Activated naive CD4-positive, alpha-beta T cell treated with anti-CD3 and anti-CD28 coated beads, Interleukin-2, amount 10 ng/mL, durations not matched to agents 7 days and 5 days (primary cell): ENCODE measurements around the gene GTF3A.

Source experiments
- CTCF ChIA-PET: fragments of 350-600 bp; sonication (Branson Sonifier 250); formaldehyde crosslinking; loops from one replicate; lab custom pipeline; 2021; ENCODE audit warnings: antibody characterized with exemption; lab: Charles Lee
- DNase-seq: peaks from one replicate; pipeline ENCODE4 v3.0.0-alpha.2; 2020
- H3K27ac Mint-ChIP-seq: one replicate; pipeline ENCODE4 v1.8.0; 2021; ENCODE audit warnings: mild to moderate bottlenecking, moderate library complexity, mixed read lengths
- H3K27me3 Mint-ChIP-seq: one replicate; pipeline ENCODE4 v1.8.0; 2021; ENCODE audit warnings: mild to moderate bottlenecking, mixed read lengths
- H3K36me3 Mint-ChIP-seq: one replicate; pipeline ENCODE4 v1.8.0; 2021; ENCODE audit warnings: mixed read lengths
- H3K4me1 Mint-ChIP-seq: one replicate; pipeline ENCODE4 v1.8.0; 2021; ENCODE audit warnings: mixed read lengths
- H3K4me3 Mint-ChIP-seq: one replicate; pipeline ENCODE4 v1.8.0; 2021; ENCODE audit warnings: mild to moderate bottlenecking, moderate library complexity, mixed read lengths
- H3K9me3 Mint-ChIP-seq: one replicate; pipeline ENCODE4 v1.8.0; 2021; ENCODE audit warnings: mixed read lengths

Gene GTF3A

DNA sequence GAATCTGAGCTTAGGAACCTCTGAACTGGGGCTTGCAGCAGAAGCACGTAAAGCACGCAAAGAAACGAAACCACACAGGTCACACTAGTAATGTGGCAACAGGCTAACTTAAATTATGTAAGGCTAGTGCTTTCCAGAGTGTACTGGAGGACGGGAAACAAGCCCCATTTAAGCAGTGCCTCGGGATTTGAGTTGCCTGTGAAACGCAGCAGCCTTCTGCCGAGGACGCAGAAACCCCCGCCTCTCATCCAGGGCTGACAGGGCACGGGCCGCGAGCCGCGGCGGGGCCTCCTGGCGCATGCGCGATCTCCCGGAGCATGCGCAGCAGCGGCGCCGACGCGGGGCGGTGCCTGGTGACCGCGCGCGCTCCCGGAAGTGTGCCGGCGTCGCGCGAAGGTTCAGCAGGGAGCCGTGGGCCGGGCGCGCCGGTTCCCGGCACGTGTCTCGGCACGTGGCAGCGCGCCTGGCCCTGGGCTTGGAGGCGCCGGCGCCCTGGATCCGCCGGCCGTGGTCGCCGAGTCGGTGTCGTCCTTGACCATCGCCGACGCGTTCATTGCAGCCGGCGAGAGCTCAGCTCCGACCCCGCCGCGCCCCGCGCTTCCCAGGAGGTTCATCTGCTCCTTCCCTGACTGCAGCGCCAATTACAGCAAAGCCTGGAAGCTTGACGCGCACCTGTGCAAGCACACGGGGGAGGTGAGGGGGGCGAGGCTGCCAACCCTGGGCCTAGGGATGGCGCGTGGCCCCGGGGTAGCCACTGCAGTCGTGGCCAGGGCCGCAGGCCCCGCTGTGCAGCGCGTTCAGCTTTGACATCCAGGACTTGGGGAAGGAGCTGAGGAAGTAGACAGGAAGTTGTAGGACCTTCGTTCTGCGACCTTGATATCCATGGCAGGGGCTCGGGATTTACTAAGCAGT lies at the start of gene GTF3A:
Gene GTF3A (plus strand): TSS at position 374 of the 912 bp plus-strand sequence.
- DNase-seq = peak; percentile 88
- peaks cover 41% of the 10 kb centered on the region for H3K4me1 Mint-ChIP-seq
- peaks cover 33% of the 10 kb centered on the region for H3K36me3 Mint-ChIP-seq
- peak within 1 kb of the TSS; percentile 97 for H3K27ac Mint-ChIP-seq
- peak within 1 kb of the TSS; percentile 79 for H3K4me3 Mint-ChIP-seq
- CTCF ChIA-PET = interaction anchor here (0.6 to 2.8 kb wide), 7 partner anchors 11 to 45 kb away, joined by 3 to 13 read pairs (median 7); no protein-coding TSS in a partner anchor
- no peaks in the 10 kb centered on the region for H3K27me3 Mint-ChIP-seq
- no peaks in the 10 kb centered on the region for H3K9me3 Mint-ChIP-seq

DNA sequence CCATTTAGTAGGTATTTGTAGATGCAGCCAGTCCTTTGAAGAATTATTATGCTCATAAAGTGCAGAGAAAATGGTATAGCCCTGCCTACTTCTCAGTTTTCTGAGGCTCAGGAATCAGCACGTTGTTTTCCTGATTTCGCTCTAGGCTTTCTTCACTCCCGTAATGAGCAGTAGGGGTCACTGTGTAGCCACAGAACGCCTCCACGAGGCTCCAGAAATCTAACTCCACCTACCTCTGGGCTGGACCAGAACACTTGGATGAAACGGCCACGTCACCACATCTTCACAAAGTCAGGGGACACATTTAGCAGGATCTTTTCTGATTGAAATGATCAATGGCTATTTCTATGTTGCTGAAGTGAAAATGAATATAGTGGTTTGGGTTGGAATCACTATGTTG lies 49.8 kb upstream of the GTF3A start:
- Mint-ChIP-seq H3K27me3 (peaks cover 37% of the 10 kb centered on the region), H3K36me3 (no peaks in the 10 kb centered on the region), H3K27ac (no peak overlapping the region), H3K4me3 (no peak overlapping the region), H3K4me1 (peaks cover 7% of the 10 kb centered on the region), H3K9me3 (no peaks in the 10 kb centered on the region)
- peak; percentile 68 for DNase-seq
- CTCF ChIA-PET = interaction anchor here (0.9 to 10.4 kb wide), 9 partner anchors 10 to 579 kb away, joined by 3 to 165 read pairs (median 3); no protein-coding TSS in a partner anchor

DNA sequence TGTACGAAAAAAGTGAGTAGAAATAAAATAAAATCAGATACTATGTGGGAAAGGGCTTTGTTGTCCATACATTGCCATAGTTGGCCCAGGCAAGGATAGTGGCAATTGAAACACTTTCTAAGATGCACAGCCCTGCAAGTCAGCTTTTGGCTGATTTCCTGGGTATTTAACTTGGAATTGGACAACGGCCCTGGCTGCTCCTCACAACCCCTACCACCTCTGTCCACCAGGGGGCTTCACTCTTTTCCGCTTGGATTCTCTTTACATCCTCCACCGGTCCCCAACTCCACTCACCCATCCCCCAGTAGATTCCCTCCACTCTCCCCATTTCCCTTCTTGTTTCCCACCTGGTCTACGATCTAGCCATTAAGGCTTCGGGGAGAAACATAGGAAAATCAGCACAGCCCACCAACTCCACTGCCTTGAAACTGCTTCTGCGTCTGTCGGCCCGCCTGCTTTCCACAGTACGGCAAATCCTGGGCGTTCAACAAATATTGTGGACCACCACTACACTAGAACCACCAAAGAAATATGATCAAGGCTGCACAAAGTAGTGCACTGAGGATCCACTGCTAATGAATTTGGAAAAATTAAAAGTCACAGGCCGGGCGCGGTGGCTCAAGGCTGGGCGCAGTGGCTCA lies 48.6 kb upstream of the GTF3A start:
- Mint-ChIP-seq H3K36me3 (no peaks in the 10 kb centered on the region), H3K27me3 (peaks cover 43% of the 10 kb centered on the region), H3K4me3 (no peak overlapping the region), H3K27ac (no peak overlapping the region), H3K9me3 (no peaks in the 10 kb centered on the region), H3K4me1 (peaks cover 6% of the 10 kb centered on the region)
- CTCF ChIA-PET = interaction anchor here (0.9 to 10.4 kb wide), 5 partner anchors 10 to 452 kb away, joined by 3 to 165 read pairs (median 3); no protein-coding TSS in a partner anchor
- DNase-seq = peak; percentile 71

DNA sequence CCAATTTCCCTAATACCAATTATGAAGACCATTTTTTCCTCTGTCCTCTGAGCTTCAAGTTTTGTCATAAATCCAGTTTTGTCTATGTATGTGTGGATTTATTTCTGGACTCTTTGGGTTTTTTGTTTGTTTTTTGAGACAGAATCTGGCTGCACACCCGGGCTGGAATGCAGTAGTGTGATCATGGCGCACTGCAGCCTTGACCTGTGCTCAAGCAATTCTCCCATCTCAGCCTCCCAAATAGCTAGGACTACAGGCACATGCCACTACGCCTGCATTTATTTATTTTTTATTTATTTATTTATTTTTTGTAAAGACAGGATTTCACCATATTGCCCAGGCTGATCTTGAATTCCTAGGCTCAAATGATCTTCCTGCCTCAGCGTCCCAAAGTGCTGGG lies 45.3 kb upstream of the GTF3A start:
- H3K36me3 Mint-ChIP-seq = no peaks in the 10 kb centered on the region
- no peak overlapping the region for H3K27ac Mint-ChIP-seq
- DNase-seq = no peak
- peaks cover 31% of the 10 kb centered on the region for H3K27me3 Mint-ChIP-seq
- H3K4me3 Mint-ChIP-seq = no peak overlapping the region
- CTCF ChIA-PET = interaction anchor here (0.6 to 10.4 kb wide), 5 partner anchors 16 to 449 kb away, joined by 3 to 165 read pairs (median 4); no protein-coding TSS in a partner anchor
- H3K4me1 Mint-ChIP-seq = peaks cover 6% of the 10 kb centered on the region
- no peaks in the 10 kb centered on the region for H3K9me3 Mint-ChIP-seq

DNA sequence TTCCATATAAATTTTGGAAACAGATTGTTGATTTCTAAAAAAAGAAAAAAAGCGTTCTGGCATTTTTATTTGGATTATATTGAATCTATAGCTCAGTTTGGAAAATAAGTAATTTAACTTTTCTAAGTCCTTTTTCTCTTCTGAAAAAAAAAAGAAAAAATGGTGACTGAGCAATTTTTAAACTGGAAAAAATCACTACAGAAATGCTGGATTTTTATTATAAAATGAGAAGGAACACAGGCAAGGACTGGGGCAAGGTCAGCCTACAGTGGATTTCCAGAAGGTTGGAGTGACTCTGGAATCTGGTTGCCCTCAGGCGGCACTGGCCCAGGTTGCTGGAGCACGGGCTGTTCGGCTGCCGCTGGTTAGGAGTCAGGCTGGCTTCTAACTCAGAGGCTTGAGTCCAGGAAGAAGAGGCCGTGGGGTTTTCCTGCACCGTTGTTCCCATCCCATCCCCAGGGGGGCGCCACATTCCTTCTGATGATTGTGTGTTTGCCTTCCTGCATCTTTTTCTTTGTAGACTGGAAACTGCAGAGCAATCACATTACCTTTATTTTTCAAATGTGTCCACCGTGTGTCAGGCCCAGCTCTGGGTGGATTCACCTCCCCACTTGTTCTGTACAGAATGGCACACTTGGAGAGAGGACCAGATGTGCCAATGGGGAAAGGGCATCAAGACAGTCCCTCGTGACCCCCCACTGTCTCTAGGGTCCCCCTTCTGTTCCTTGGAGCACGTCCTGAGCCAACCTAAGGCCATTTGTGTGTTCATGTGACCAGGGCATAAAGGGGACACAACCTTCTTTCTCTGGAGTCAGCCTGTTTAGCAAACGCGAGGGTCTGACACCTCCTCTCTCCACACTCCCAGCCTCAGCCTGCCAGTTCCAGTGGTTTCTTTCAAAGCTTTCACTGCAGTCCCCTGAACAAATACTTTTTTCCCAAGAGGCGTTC lies 44.5 kb upstream of the GTF3A start:
- CTCF ChIA-PET = interaction anchor here (1.1 to 10.4 kb wide), 5 partner anchors 16 to 448 kb away, joined by 3 to 165 read pairs (median 4); no protein-coding TSS in a partner anchor
- peak; percentile 75 for DNase-seq
- H3K27me3 Mint-ChIP-seq = peaks cover 23% of the 10 kb centered on the region
- no peaks in the 10 kb centered on the region for H3K9me3 Mint-ChIP-seq
- no peak overlapping the region for H3K4me3 Mint-ChIP-seq
- H3K27ac Mint-ChIP-seq = no peak overlapping the region
- H3K36me3 Mint-ChIP-seq = no peaks in the 10 kb centered on the region
- H3K4me1 Mint-ChIP-seq = peaks cover 2% of the 10 kb centered on the region

DNA sequence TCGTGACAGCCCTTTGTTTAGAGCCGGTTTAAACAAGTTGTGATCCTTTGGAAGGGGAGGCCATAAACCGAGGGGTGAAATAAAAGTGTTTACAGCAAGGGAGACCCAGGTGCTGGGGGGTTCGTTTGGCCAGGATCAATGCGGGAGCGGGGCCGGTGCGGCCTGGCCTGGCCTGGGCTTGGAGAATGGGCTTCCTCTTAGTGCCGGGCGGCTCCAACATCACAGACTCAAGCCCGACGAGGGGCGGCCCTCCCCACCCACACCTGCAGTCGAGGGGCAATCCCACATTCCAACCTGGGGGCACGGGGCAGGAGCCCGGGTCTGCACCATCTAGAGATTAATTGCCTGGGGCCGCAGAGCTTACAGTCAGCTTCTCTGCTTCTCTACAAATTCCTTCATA lies 42.8 kb upstream of the GTF3A start:
- CTCF ChIA-PET = interaction anchor here (10.4 kb wide), 1 partner anchor 446 kb away, joined by 165 read pairs; no protein-coding TSS in a partner anchor

DNA sequence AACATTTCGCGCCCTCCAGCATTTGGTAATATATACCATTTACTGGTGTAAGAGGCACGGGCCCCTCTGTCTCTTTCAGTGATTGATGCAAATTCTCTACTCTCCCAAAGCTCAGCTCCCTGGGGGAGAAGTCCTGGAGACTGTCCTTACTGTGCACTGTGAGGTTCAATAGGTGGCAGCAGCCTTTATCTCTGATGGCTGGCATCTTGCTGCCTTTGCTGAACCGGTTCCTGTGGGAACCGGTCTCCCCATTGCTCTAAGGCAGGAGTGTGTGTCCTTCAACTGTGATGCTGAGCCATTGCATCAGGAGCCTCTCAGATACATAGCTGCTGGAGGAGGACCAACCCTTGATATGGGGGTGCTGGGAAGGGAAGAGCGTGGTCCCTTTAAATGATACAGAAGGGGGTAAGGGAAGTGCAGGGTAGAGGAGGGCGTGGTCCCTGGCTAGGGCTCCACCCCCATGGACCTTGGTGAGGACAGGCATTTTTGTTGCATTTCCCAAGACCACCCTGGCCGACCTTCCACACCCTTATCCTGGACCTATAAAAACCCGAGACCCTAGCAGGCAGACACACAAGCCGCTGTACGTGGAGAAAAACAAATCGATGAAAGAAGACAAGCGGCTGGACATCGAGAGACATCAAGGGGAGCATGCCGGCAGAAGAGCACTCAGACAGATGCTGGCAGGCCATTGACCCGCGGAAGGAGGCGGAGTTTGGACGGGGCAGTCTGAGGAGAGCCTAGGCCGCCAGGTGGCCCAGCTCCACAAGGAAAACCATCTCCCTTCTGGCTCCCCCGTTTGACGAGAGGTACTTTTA lies 41.1 kb upstream of the GTF3A start:
- CTCF ChIA-PET = interaction anchor here (0.9 to 1.2 kb wide), 4 partner anchors 12 to 447 kb away, joined by 3 to 4 read pairs (median 4); partner anchors contain the start of gene GTF3A
- DNase-seq = no peak
- Mint-ChIP-seq H3K4me3 (no peak overlapping the region), H3K9me3 (no peaks in the 10 kb centered on the region), H3K4me1 (peaks cover 2% of the 10 kb centered on the region), H3K36me3 (no peaks in the 10 kb centered on the region), H3K27me3 (peaks cover 29% of the 10 kb centered on the region), H3K27ac (no peak overlapping the region)

More for the DNA sequence above, 42.8 kb upstream of the GTF3A start:
- no peaks in the 10 kb centered on the region for H3K9me3 Mint-ChIP-seq
- H3K27me3 Mint-ChIP-seq = peaks cover 27% of the 10 kb centered on the region
- no peak overlapping the region for H3K27ac Mint-ChIP-seq
- H3K36me3 Mint-ChIP-seq = no peaks in the 10 kb centered on the region
- H3K4me1 Mint-ChIP-seq = peaks cover 2% of the 10 kb centered on the region
- no peak overlapping the region for H3K4me3 Mint-ChIP-seq
- no peak for DNase-seq

DNA sequence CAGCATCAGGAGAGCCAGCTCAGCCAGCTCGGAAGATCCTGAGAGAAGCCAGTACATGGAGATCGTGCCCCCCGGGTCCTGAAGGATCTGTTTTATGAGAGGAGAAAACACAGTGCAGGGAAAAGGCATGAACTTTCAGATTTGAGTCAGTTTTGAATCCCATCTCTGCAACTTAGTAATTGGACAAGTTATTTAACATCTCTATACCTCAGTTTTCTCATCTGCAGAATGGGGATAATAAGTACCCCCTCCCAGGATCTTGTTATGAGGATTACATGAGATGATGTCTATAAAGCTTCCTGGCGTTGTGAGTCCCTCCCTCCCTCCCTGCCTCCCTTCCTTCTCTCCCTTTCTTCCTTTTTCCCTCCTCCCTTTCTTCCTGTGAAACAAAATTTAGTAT lies 40.1 kb upstream of the GTF3A start:
- Mint-ChIP-seq H3K4me1 (peaks cover 2% of the 10 kb centered on the region), H3K27me3 (peaks cover 26% of the 10 kb centered on the region), H3K36me3 (no peaks in the 10 kb centered on the region), H3K27ac (no peak overlapping the region), H3K9me3 (no peaks in the 10 kb centered on the region), H3K4me3 (no peak overlapping the region)
- CTCF ChIA-PET = interaction anchor here (0.9 to 1.2 kb wide), 4 partner anchors 10 to 446 kb away, joined by 3 to 4 read pairs (median 3); partner anchors contain the start of gene GTF3A
- no peak for DNase-seq

DNA sequence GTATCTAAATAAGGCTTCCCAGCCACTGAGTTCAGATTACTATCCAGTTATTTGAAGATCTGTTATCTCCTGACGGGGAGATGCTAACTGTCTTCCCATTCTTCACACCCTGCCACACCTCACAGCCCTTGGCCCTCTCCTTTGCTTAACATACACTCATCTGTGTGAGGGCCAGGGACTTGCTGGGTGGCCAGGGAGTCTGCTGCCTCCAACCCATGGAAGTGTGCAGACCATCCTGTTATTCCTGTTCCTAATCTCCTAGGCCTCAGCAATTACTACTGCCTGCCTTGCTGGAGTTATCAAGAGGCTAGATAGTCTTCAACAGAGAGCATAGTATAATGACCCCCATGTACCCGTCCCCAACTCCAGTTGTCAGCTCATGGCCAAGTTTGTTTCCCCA lies 36.2 kb upstream of the GTF3A start:
- H3K27ac Mint-ChIP-seq = no peak overlapping the region
- H3K9me3 Mint-ChIP-seq = no peaks in the 10 kb centered on the region
- no peaks in the 10 kb centered on the region for H3K4me1 Mint-ChIP-seq
- no peak overlapping the region for H3K4me3 Mint-ChIP-seq
- CTCF ChIA-PET = interaction anchor here (0.6 to 1.1 kb wide), 2 partner anchors 13 to 28 kb away, joined by 3 read pairs; no protein-coding TSS in a partner anchor
- H3K27me3 Mint-ChIP-seq = peaks cover 18% of the 10 kb centered on the region
- DNase-seq = no peak
- H3K36me3 Mint-ChIP-seq = no peaks in the 10 kb centered on the region

DNA sequence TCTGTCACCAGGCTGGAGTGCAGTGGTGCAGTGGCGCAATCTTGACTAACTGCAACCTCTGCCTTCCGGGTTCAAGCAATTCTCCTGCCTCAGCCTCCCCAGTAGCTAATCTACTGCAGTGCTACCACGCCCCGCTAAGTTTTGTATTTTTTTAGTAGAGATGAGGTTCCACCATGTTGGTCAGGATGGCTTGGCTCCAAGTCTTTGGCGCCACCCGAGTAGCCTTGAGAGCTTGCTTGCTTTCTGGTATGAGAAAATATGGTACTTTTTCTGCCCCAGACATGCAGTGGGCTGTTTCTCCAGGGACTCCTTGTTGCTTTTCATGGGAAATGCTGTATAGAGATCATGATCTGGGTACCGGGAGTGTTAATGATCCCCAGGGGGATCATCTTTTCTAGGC lies 34.5 kb upstream of the GTF3A start:
- no peaks in the 10 kb centered on the region for H3K4me1 Mint-ChIP-seq
- no peaks in the 10 kb centered on the region for H3K36me3 Mint-ChIP-seq
- H3K27me3 Mint-ChIP-seq = peaks cover 18% of the 10 kb centered on the region
- no peak overlapping the region for H3K4me3 Mint-ChIP-seq
- CTCF ChIA-PET = interaction anchor here (1.1 to 1.5 kb wide), 2 partner anchors 16 to 437 kb away, joined by 3 to 4 read pairs; no protein-coding TSS in a partner anchor
- no peak for DNase-seq
- H3K9me3 Mint-ChIP-seq = no peaks in the 10 kb centered on the region
- no peak overlapping the region for H3K27ac Mint-ChIP-seq

DNA sequence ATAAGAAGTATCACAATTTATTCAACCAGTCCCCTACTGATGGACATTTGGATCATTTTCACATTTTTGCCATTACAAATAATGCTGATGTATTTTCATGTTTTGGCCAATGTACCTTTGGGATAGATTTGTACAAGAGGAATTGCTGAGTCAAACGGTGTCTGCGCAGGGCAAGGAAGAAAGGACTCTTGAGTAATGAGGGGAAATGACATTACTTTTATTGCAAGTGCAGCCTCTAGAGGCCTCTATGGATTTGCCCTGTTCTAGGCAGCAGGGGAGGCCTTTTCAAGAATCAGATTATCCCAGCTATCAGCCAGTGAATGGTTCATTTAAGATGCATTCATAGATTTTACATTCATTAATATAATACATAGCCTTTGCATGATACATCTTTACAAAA lies 32.9 kb upstream of the GTF3A start:
- H3K4me1 Mint-ChIP-seq = no peaks in the 10 kb centered on the region
- H3K36me3 Mint-ChIP-seq = no peaks in the 10 kb centered on the region
- H3K4me3 Mint-ChIP-seq = no peak overlapping the region
- H3K27ac Mint-ChIP-seq = no peak overlapping the region
- CTCF ChIA-PET = no interaction called here
- no peak for DNase-seq
- H3K9me3 Mint-ChIP-seq = no peaks in the 10 kb centered on the region
- peaks cover 15% of the 10 kb centered on the region for H3K27me3 Mint-ChIP-seq

DNA sequence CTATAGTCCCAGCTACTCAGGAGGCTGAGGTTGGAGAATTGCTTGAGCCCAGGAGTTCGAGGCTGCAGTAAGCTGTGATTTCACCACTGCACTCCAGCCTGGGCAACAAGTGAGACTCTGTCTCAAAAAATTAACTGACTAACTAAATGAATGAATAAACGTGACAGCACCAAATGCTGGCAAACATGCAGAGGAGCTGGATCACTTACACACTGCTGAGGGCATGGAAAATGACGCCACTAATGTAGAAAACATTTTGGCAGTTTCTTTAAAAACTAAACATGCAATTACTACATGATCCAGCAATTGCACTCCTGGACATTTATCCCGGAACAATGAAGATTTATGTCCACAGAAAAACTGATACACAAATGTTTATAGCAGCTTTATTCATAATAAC lies 31.3 kb upstream of the GTF3A start:
- peaks cover 13% of the 10 kb centered on the region for H3K27me3 Mint-ChIP-seq
- no peak for DNase-seq
- CTCF ChIA-PET = interaction anchor here (0.6 kb wide), 1 partner anchor 31 kb away, joined by 3 read pairs; no protein-coding TSS in a partner anchor
- H3K9me3 Mint-ChIP-seq = no peaks in the 10 kb centered on the region
- no peak overlapping the region for H3K27ac Mint-ChIP-seq
- H3K4me1 Mint-ChIP-seq = no peaks in the 10 kb centered on the region
- no peaks in the 10 kb centered on the region for H3K36me3 Mint-ChIP-seq
- no peak overlapping the region for H3K4me3 Mint-ChIP-seq
